HepG2 (cell line): ENCODE measurements around the gene PRKAR1B.

Source experiments
- AGO1 ChIP-seq: fragments of 200-400 bp; formaldehyde crosslinking; IDR thresholded peaks from 2 replicates; pipeline ENCODE4 v1.6.1; 2017; ENCODE audit warnings: mild to moderate bottlenecking, low read depth, low read length, moderate library complexity; ENCODE audit not compliant: poor library complexity, severe bottlenecking
- HDAC1 ChIP-seq: sonication (generic); formaldehyde crosslinking; IDR thresholded peaks from 2 replicates; pipeline ENCODE4 v1.5.1; 2020; ENCODE audit warnings: mild to moderate bottlenecking, missing genetic modification reagents
- POLR2A ChIP-seq, 2 experiments: IDR thresholded peaks; 2 replicates each; pipeline ENCODE4 v1.6.1; 2011; ENCODE audit warnings: low read depth in 2 of 2, low read length in 2 of 2, mild to moderate bottlenecking in 1 of 2, moderate library complexity in 1 of 2; ENCODE audit not compliant: insufficient read depth in 1 of 2
- RAD51 ChIP-seq: fragments of 450-650 bp; IDR thresholded peaks from 2 replicates; pipeline ENCODE4 v1.6.1; 2016; ENCODE audit warnings: borderline replicate concordance
- ZSCAN31 ChIP-seq: sonication (generic); formaldehyde crosslinking; IDR thresholded peaks from 2 replicates; pipeline ENCODE4 v1.5.0; 2020; ENCODE audit warnings: low read depth, mild to moderate bottlenecking, missing genetic modification reagents
- TF ChIP-seq, protein P1 (sequence below): sonication (generic); formaldehyde crosslinking; IDR thresholded peaks from 2 replicates; pipeline ENCODE4 v1.5.0; 2020; ENCODE audit warnings: mild to moderate bottlenecking, missing genetic modification reagents, moderate library complexity
- TF ChIP-seq, protein P2 (sequence below): sonication (generic); formaldehyde crosslinking; IDR thresholded peaks from 2 replicates; pipeline ENCODE4 v1.5.1; 2020; ENCODE audit warnings: missing genetic modification reagents, mild to moderate bottlenecking, borderline replicate concordance
- TF ChIP-seq, protein P3 (sequence below), 2 experiments: IDR thresholded peaks; 2 replicates each; pipeline ENCODE4 v1.6.1; 2011 to 2012; ENCODE audit warnings: low read length in 2 of 2, borderline replicate concordance in 1 of 2, low read depth in 1 of 2, mild to moderate bottlenecking in 1 of 2, moderate library complexity in 1 of 2

DNA sequence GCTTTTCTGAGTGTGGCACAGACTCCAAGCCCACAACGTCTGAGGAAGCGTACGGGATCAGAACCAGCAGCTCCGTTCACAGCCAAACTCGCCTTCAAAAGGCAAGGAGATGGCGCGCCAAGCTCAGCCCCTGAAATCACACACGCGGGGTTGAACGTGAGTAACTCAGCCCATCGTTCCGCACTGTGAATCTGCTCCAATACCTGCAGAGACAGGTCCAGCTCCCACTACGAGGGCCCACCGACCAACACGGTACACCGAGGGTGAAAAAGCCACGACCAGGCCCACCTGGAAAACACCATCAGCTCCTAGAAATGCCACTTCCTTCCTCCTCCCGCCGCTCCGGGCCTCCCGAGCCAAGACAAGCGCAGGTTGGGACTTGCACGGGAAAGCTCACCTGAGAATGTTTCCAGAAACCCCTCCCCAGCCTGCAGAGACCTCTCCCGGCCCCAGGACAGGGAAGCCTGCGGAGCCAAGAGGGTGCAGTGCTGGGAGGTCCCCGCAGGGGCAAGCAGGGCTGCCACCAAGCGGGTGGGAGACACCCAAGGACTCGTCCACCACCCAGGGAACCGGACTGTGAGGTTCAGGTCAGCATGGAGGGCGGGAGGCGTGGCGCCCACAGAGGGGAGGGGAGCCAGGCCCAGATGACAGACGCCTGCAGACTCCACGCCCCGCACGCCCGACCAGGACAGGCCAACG lies 113.5 kb downstream of the PRKAR1B start:
- TF ChIP-seq, protein P1, sequence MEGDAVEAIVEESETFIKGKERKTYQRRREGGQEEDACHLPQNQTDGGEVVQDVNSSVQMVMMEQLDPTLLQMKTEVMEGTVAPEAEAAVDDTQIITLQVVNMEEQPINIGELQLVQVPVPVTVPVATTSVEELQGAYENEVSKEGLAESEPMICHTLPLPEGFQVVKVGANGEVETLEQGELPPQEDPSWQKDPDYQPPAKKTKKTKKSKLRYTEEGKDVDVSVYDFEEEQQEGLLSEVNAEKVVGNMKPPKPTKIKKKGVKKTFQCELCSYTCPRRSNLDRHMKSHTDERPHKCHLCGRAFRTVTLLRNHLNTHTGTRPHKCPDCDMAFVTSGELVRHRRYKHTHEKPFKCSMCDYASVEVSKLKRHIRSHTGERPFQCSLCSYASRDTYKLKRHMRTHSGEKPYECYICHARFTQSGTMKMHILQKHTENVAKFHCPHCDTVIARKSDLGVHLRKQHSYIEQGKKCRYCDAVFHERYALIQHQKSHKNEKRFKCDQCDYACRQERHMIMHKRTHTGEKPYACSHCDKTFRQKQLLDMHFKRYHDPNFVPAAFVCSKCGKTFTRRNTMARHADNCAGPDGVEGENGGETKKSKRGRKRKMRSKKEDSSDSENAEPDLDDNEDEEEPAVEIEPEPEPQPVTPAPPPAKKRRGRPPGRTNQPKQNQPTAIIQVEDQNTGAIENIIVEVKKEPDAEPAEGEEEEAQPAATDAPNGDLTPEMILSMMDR (CRISPR knock-in tag), result no peak
- TF ChIP-seq, protein P2, sequence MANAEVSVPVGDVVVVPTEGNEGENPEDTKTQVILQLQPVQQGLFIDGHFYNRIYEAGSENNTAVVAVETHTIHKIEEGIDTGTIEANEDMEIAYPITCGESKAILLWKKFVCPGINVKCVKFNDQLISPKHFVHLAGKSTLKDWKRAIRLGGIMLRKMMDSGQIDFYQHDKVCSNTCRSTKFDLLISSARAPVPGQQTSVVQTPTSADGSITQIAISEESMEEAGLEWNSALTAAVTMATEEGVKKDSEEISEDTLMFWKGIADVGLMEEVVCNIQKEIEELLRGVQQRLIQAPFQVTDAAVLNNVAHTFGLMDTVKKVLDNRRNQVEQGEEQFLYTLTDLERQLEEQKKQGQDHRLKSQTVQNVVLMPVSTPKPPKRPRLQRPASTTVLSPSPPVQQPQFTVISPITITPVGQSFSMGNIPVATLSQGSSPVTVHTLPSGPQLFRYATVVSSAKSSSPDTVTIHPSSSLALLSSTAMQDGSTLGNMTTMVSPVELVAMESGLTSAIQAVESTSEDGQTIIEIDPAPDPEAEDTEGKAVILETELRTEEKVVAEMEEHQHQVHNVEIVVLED, result no peak
- no peak for TF ChIP-seq HDAC1 (CRISPR knock-in tag)
- TF ChIP-seq, protein P3, sequence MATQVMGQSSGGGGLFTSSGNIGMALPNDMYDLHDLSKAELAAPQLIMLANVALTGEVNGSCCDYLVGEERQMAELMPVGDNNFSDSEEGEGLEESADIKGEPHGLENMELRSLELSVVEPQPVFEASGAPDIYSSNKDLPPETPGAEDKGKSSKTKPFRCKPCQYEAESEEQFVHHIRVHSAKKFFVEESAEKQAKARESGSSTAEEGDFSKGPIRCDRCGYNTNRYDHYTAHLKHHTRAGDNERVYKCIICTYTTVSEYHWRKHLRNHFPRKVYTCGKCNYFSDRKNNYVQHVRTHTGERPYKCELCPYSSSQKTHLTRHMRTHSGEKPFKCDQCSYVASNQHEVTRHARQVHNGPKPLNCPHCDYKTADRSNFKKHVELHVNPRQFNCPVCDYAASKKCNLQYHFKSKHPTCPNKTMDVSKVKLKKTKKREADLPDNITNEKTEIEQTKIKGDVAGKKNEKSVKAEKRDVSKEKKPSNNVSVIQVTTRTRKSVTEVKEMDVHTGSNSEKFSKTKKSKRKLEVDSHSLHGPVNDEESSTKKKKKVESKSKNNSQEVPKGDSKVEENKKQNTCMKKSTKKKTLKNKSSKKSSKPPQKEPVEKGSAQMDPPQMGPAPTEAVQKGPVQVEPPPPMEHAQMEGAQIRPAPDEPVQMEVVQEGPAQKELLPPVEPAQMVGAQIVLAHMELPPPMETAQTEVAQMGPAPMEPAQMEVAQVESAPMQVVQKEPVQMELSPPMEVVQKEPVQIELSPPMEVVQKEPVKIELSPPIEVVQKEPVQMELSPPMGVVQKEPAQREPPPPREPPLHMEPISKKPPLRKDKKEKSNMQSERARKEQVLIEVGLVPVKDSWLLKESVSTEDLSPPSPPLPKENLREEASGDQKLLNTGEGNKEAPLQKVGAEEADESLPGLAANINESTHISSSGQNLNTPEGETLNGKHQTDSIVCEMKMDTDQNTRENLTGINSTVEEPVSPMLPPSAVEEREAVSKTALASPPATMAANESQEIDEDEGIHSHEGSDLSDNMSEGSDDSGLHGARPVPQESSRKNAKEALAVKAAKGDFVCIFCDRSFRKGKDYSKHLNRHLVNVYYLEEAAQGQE (IDR thresholded peaks at IDR 0.05; ENCODE audit: borderline replicate concordance in 1 of 2, low read depth in 1 of 2, low read length in 2 of 2), result no peak
- no peak for TF ChIP-seq POLR2A (IDR thresholded peaks at IDR 0.05; ENCODE audit: insufficient read depth in 1 of 2, low read depth in 2 of 2, low read length in 2 of 2)
- no peak for TF ChIP-seq ZSCAN31 (CRISPR knock-in tag)
- TF ChIP-seq AGO1, result no peak
- no peak for TF ChIP-seq RAD51
